OCI-LY1 (cell line): ENCODE results near the gene TBRG4.

ENCODE experiments used
- H2AFZ ChIP-seq: fragments of 200-600 bp; sonication (generic), shearing (Covaris generic); 2 replicates; pipeline ENCODE4 v1.6.0; 2014; ENCODE audit warnings: antibody characterized with exemption, mild to moderate bottlenecking, low read length
- H3F3A ChIP-seq: fragments of 200-600 bp; sonication (generic), shearing (Covaris generic); 2 replicates; pipeline ENCODE4 v1.6.0; 2014; ENCODE audit warnings: mild to moderate bottlenecking, antibody characterized with exemption, low read length, moderate library complexity; ENCODE audit not compliant: insufficient read depth
- H3K27ac ChIP-seq: fragments of 200-600 bp; sonication (generic); 2 replicates; pipeline ENCODE4 v1.5.1; 2014; ENCODE audit warnings: low read length, mixed run types, mild to moderate bottlenecking, low read depth; ENCODE audit not compliant: poor library complexity, severe bottlenecking
- H3K27me3 ChIP-seq: fragments of 200-600 bp; sonication (generic); 2 replicates; pipeline ENCODE4 v1.6.0; 2014; ENCODE audit warnings: antibody characterized with exemption, mild to moderate bottlenecking, low read length, moderate library complexity; ENCODE audit not compliant: insufficient read depth
- H3K36me3 ChIP-seq: fragments of 200-600 bp; sonication (generic); 2 replicates; pipeline ENCODE4 v1.6.1; 2014; ENCODE audit warnings: mild to moderate bottlenecking, antibody characterized with exemption, low read length, moderate library complexity, mixed read lengths; ENCODE audit not compliant: insufficient read depth
- H3K4me1 ChIP-seq: fragments of 200-600 bp; sonication (generic); 2 replicates; pipeline ENCODE4 v1.5.1; 2014; ENCODE audit warnings: mild to moderate bottlenecking, low read length, moderate library complexity; ENCODE audit not compliant: insufficient read depth, severe bottlenecking
- H3K4me2 ChIP-seq: fragments of 200-600 bp; sonication (generic), shearing (Covaris generic); 2 replicates; pipeline ENCODE4 v1.6.1; 2014; ENCODE audit warnings: low read length
- H3K4me3 ChIP-seq: fragments of 200-600 bp; sonication (generic); 2 replicates; pipeline ENCODE4 v1.5.1; 2014; ENCODE audit warnings: low read length, low read depth, mild to moderate bottlenecking, mixed read lengths; ENCODE audit not compliant: poor library complexity, severe bottlenecking
- H3K79me2 ChIP-seq: fragments of 200-600 bp; shearing (Covaris generic); 2 replicates; pipeline ENCODE4 v1.6.1; 2016; ENCODE audit warnings: mixed run types, low read length, mixed read lengths; ENCODE audit not compliant: insufficient read depth
- H3K9ac ChIP-seq: fragments of 200-600 bp; sonication (generic), shearing (Covaris generic); 2 replicates; pipeline ENCODE4 v1.6.1; 2014; ENCODE audit warnings: mild to moderate bottlenecking, low read length, mixed read lengths
- H3K9me2 ChIP-seq: fragments of 200-600 bp; sonication (generic), shearing (Covaris generic); 2 replicates; pipeline ENCODE4 v1.6.1; 2014; ENCODE audit warnings: low read depth, mild to moderate bottlenecking, low read length, mixed read lengths
- H3K9me3 ChIP-seq: fragments of 200-600 bp; shearing (Covaris generic); 2 replicates; pipeline ENCODE4 v1.6.1; 2014; ENCODE audit warnings: low read length, mixed read lengths
- H4K20me1 ChIP-seq: fragments of 200-600 bp; sonication (generic), shearing (Covaris generic); 2 replicates; pipeline ENCODE4 v1.6.0; 2016; ENCODE audit warnings: mild to moderate bottlenecking, low read length; ENCODE audit not compliant: insufficient read depth
- CTCF ChIP-seq: fragments of 200-600 bp; sonication (generic), shearing (Covaris generic); IDR thresholded peaks from 2 replicates; pipeline ENCODE4 v1.5.1; 2017; ENCODE audit warnings: mild to moderate bottlenecking, antibody characterized with exemption, low read length, moderate library complexity, mixed read lengths
- EZH2 ChIP-seq: fragments of 200-600 bp; sonication (generic), shearing (Covaris generic); IDR thresholded peaks from 2 replicates; pipeline ENCODE4 v1.8.0; 2017; ENCODE audit warnings: borderline replicate concordance, mixed run types, mild to moderate bottlenecking, antibody characterized with exemption, low read length, moderate library complexity, mixed read lengths

Gene TBRG4

GRCh38 chr7:45108863-45109262 lies 2.6 kb downstream of the TBRG4 start:
- peaks cover 46% of the 10 kb centered on the region for H3K79me2 ChIP-seq
- no peaks in the 10 kb centered on the region; the same call in 1 of the 2 replicates for H4K20me1 ChIP-seq
- peaks cover 42% of the 10 kb centered on the region for H3K4me1 ChIP-seq
- no peak overlapping the region for H3K27ac ChIP-seq
- H2AFZ ChIP-seq: no peak overlapping the region
- no peaks in the 10 kb centered on the region for H3K9me3 ChIP-seq
- peaks cover 5% of the 10 kb centered on the region; the same call in 1 of the 2 replicates for H3F3A ChIP-seq
- H3K36me3 ChIP-seq: peaks cover 62% of the 10 kb centered on the region
- peak overlapping the region; percentile 37 for H3K4me2 ChIP-seq
- H3K27me3 ChIP-seq: no peaks in the 10 kb centered on the region; the same call in 1 of the 2 replicates
- no peaks in the 10 kb centered on the region for H3K9me2 ChIP-seq
- H3K9ac ChIP-seq: no peak overlapping the region; the same call in 1 of the 2 replicates
- TF ChIP-seq EZH2 (no peak), CTCF (no peak)
- H3K4me3 ChIP-seq: no peak overlapping the region

GRCh38 chr7:45107356-45107755 lies 4.1 kb downstream of the TBRG4 start:
- Histone ChIP-seq H3K27ac (no peak overlapping the region), H3K9ac (no peak overlapping the region; the same call in 1 of the 2 replicates), H3K79me2 (peaks cover 46% of the 10 kb centered on the region), H3K36me3 (peaks cover 77% of the 10 kb centered on the region), H3K4me1 (peaks cover 37% of the 10 kb centered on the region), H3K4me3 (no peak overlapping the region), H3K9me3 (no peaks in the 10 kb centered on the region), H4K20me1 (no peaks in the 10 kb centered on the region; the same call in 1 of the 2 replicates), H3F3A (no peaks in the 10 kb centered on the region), H3K9me2 (no peaks in the 10 kb centered on the region), H3K4me2 (no peak overlapping the region; the same call in 1 of the 2 replicates), H3K27me3 (no peaks in the 10 kb centered on the region), H2AFZ (no peak overlapping the region)
- no peak for TF ChIP-seq CTCF
- no peak for TF ChIP-seq EZH2

DNA sequence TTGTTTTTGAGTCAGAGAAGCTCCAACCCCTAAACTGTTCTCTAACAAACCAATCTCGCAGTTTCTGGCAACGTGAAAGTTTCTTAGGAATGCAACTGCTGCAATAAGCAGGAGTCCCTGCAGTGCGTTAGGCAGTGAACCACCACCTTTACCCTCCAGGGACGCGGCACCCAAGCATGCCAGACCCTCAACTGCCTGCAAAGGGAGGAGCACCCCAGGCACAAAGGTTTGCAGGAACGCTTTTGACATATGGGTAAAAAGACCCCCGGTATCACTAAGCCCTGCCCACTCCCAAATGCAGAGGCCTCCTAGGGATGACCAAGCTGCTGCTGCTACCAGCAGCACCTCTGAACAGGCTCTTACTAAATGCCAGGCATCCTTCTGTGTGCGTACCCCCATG lies 4.7 kb downstream of the TBRG4 start:
- no peak overlapping the region for H3K27ac ChIP-seq
- no peak overlapping the region; the same call in 1 of the 2 replicates for H3K9ac ChIP-seq
- H3K4me3 ChIP-seq: no peak overlapping the region
- peaks cover 33% of the 10 kb centered on the region for H3K4me1 ChIP-seq
- H4K20me1 ChIP-seq: no peaks in the 10 kb centered on the region; the same call in 1 of the 2 replicates
- no peaks in the 10 kb centered on the region for H3K9me3 ChIP-seq
- no peak overlapping the region for H3K4me2 ChIP-seq
- H2AFZ ChIP-seq: no peak overlapping the region
- peaks cover 82% of the 10 kb centered on the region for H3K36me3 ChIP-seq
- TF ChIP-seq CTCF (no peak), EZH2 (no peak)
- peaks cover 46% of the 10 kb centered on the region for H3K79me2 ChIP-seq
- H3K9me2 ChIP-seq: no peaks in the 10 kb centered on the region
- H3F3A ChIP-seq: no peaks in the 10 kb centered on the region
- no peaks in the 10 kb centered on the region for H3K27me3 ChIP-seq
